K562 (cell line): ENCODE measurements around the gene OR11A1. TPM values are rescaled to one million over a fixed set of nuclear protein-coding genes. Genes with fewer than 3 reads are reported as not detected.

ENCODE experiments used
- ZNF384 ChIP-seq: IDR thresholded peaks from 2 replicates; pipeline ENCODE4 v1.6.1; 2012; ENCODE audit warnings: low read depth, low read length, improper control_type of control experiment
- polyA plus RNA-seq, 8 experiments: library from polyadenylated mRNA; depleted of rRNA in 4 of 8; stranded (reverse) in 5 of 8; unstranded in 3 of 8; fragments of >200 nt; fragmentation: Nextera tagmentation in 2 of 8; fragmentation: Illumina TruSeq in 1 of 8; extraction: Ambion mirVana in 2 of 8; extraction: Trizol in 1 of 8; gene quantifications; 2 replicates each; pipeline versions ENCODE4 v1.2.1 to v1.2.3, GENCODE V29; 2011 to 2014; ENCODE audit warnings: inconsistent platforms in 1 of 8, missing spikeins in 1 of 8
- total RNA-seq, 7 experiments: library from RNA; depleted of rRNA in 6 of 7; stranded (reverse); fragments of >200 nt in 6 of 7; fragmentation: Illumina TruSeq in 2 of 7; extraction: Trizol in 2 of 7; gene quantifications; 2 replicates each; pipeline versions ENCODE4 v1.2.1 to v1.2.3, GENCODE V29; 2011 to 2021; ENCODE audit warnings: low replicate concordance in 1 of 7

Gene OR11A1
- total and polyA plus RNA-seq, 9 of the 15 experiments (the other 6 are each of a cell fraction or from before 2014, with no cell fraction given): not detected

- TF ChIP-seq ZNF384: no peak
These were observed 80.9 kb downstream of the OR11A1 start (continued) for GRCh38 chr6:29376003-29376402.

Other genes with a start within 250 kb of the OR11A1 start
Only the 7 nearest of the 13 such genes appear.
- not detected in 2 replicates for gene OR5V1, start 88.2 kb downstream of the OR11A1 start, total RNA-seq (2014; rRNA removed)
- gene OR5V1, start 88.2 kb downstream of the OR11A1 start, total RNA-seq (2014; rRNA removed; fragmentation: Illumina TruSeq; extraction: Trizol): not detected in 2 replicates
- not detected in 2 replicates for gene OR5V1, start 88.2 kb downstream of the OR11A1 start, total RNA-seq (2015; rRNA removed; fragmentation: Illumina TruSeq; extraction: Trizol)
- gene OR5V1, start 88.2 kb downstream of the OR11A1 start, total RNA-seq (2021): not detected in 2 replicates
- gene OR5V1, start 88.2 kb downstream of the OR11A1 start, polyA plus RNA-seq (2011; rRNA removed): not detected in 2 replicates
- gene OR5V1, start 88.2 kb downstream of the OR11A1 start, polyA plus RNA-seq (2014; fragmentation: Illumina TruSeq; extraction: Trizol): not detected in 2 replicates
- not detected for gene OR5V1, start 88.2 kb downstream of the OR11A1 start, polyA plus RNA-seq (2014; fragmentation: Nextera tagmentation; extraction: Ambion mirVana)
- gene OR5V1, start 88.2 kb downstream of the OR11A1 start, polyA plus RNA-seq (2014; rRNA removed): not detected in 2 replicates
- not detected in 2 replicates for gene OR12D3, start 81.8 kb downstream of the OR11A1 start, total RNA-seq (2014; rRNA removed)
- not detected in 2 replicates for gene OR12D3, start 81.8 kb downstream of the OR11A1 start, total RNA-seq (2014; rRNA removed; fragmentation: Illumina TruSeq; extraction: Trizol)
- gene OR12D3, start 81.8 kb downstream of the OR11A1 start, total RNA-seq (2015; rRNA removed; fragmentation: Illumina TruSeq; extraction: Trizol): not detected in 2 replicates
- not detected in 2 replicates for gene OR12D3, start 81.8 kb downstream of the OR11A1 start, total RNA-seq (2021)
- gene OR12D3, start 81.8 kb downstream of the OR11A1 start, polyA plus RNA-seq (2011; rRNA removed): not detected in 2 replicates
- gene OR12D3, start 81.8 kb downstream of the OR11A1 start, polyA plus RNA-seq (2014; fragmentation: Illumina TruSeq; extraction: Trizol): not detected in 2 replicates
- not detected for gene OR12D3, start 81.8 kb downstream of the OR11A1 start, polyA plus RNA-seq (2014; fragmentation: Nextera tagmentation; extraction: Ambion mirVana)
- not detected in 2 replicates for gene OR12D3, start 81.8 kb downstream of the OR11A1 start, polyA plus RNA-seq (2014; rRNA removed)
- not detected in 2 replicates for gene OR12D2, start 61.4 kb downstream of the OR11A1 start, total RNA-seq (2014; rRNA removed)
- gene OR12D2, start 61.4 kb downstream of the OR11A1 start, total RNA-seq (2014; rRNA removed; fragmentation: Illumina TruSeq; extraction: Trizol): not detected in 2 replicates
- not detected in 2 replicates for gene OR12D2, start 61.4 kb downstream of the OR11A1 start, total RNA-seq (2015; rRNA removed; fragmentation: Illumina TruSeq; extraction: Trizol)
- not detected in 2 replicates for gene OR12D2, start 61.4 kb downstream of the OR11A1 start, total RNA-seq (2021)
- gene OR12D2, start 61.4 kb downstream of the OR11A1 start, polyA plus RNA-seq (2011; rRNA removed): not detected in 2 replicates
- not detected in 2 replicates for gene OR12D2, start 61.4 kb downstream of the OR11A1 start, polyA plus RNA-seq (2014; fragmentation: Illumina TruSeq; extraction: Trizol)
- not detected for gene OR12D2, start 61.4 kb downstream of the OR11A1 start, polyA plus RNA-seq (2014; fragmentation: Nextera tagmentation; extraction: Ambion mirVana)
- not detected in 2 replicates for gene OR12D2, start 61.4 kb downstream of the OR11A1 start, polyA plus RNA-seq (2014; rRNA removed)
- not detected in 2 replicates for gene OR12D1, start 42.1 kb downstream of the OR11A1 start, total RNA-seq (2014; rRNA removed)
- not detected in 2 replicates for gene OR12D1, start 42.1 kb downstream of the OR11A1 start, total RNA-seq (2014; rRNA removed; fragmentation: Illumina TruSeq; extraction: Trizol)
- gene OR12D1, start 42.1 kb downstream of the OR11A1 start, total RNA-seq (2015; rRNA removed; fragmentation: Illumina TruSeq; extraction: Trizol): not detected in 2 replicates
- not detected in 2 replicates for gene OR12D1, start 42.1 kb downstream of the OR11A1 start, total RNA-seq (2021)
- not detected in 2 replicates for gene OR12D1, start 42.1 kb downstream of the OR11A1 start, polyA plus RNA-seq (2011; rRNA removed)
- gene OR12D1, start 42.1 kb downstream of the OR11A1 start, polyA plus RNA-seq (2014; fragmentation: Illumina TruSeq; extraction: Trizol): not detected in 2 replicates
- not detected for gene OR12D1, start 42.1 kb downstream of the OR11A1 start, polyA plus RNA-seq (2014; fragmentation: Nextera tagmentation; extraction: Ambion mirVana)
- gene OR12D1, start 42.1 kb downstream of the OR11A1 start, polyA plus RNA-seq (2014; rRNA removed): not detected in 2 replicates
- gene OR10C1, start 17.8 kb downstream of the OR11A1 start, total RNA-seq (2014; rRNA removed): not detected in 2 replicates
- gene OR10C1, start 17.8 kb downstream of the OR11A1 start, total RNA-seq (2014; rRNA removed; fragmentation: Illumina TruSeq; extraction: Trizol): not detected in 2 replicates
- gene OR10C1, start 17.8 kb downstream of the OR11A1 start, total RNA-seq (2015; rRNA removed; fragmentation: Illumina TruSeq; extraction: Trizol): not detected in 2 replicates
- not detected in 2 replicates for gene OR10C1, start 17.8 kb downstream of the OR11A1 start, total RNA-seq (2021)
- not detected in 2 replicates for gene OR10C1, start 17.8 kb downstream of the OR11A1 start, polyA plus RNA-seq (2011; rRNA removed)
- gene OR10C1, start 17.8 kb downstream of the OR11A1 start, polyA plus RNA-seq (2014; fragmentation: Illumina TruSeq; extraction: Trizol): not detected in 2 replicates
- gene OR10C1, start 17.8 kb downstream of the OR11A1 start, polyA plus RNA-seq (2014; fragmentation: Nextera tagmentation; extraction: Ambion mirVana): not detected
- gene OR10C1, start 17.8 kb downstream of the OR11A1 start, polyA plus RNA-seq (2014; rRNA removed): not detected in 2 replicates
- gene OR2H1, start 84 bp upstream of the OR11A1 start, total RNA-seq (2014; rRNA removed): not detected in 2 replicates
- gene OR2H1, start 84 bp upstream of the OR11A1 start, total RNA-seq (2014; rRNA removed; fragmentation: Illumina TruSeq; extraction: Trizol): not detected in 2 replicates
- not detected in 2 replicates for gene OR2H1, start 84 bp upstream of the OR11A1 start, total RNA-seq (2015; rRNA removed; fragmentation: Illumina TruSeq; extraction: Trizol)
- not detected in 2 replicates for gene OR2H1, start 84 bp upstream of the OR11A1 start, total RNA-seq (2021)
- gene OR2H1, start 84 bp upstream of the OR11A1 start, polyA plus RNA-seq (2011; rRNA removed): not detected in 2 replicates
- gene OR2H1, start 84 bp upstream of the OR11A1 start, polyA plus RNA-seq (2014; fragmentation: Illumina TruSeq; extraction: Trizol): not detected in 2 replicates
- not detected for gene OR2H1, start 84 bp upstream of the OR11A1 start, polyA plus RNA-seq (2014; fragmentation: Nextera tagmentation; extraction: Ambion mirVana)
- gene OR2H1, start 84 bp upstream of the OR11A1 start, polyA plus RNA-seq (2014; rRNA removed): not detected in 2 replicates
- gene MAS1L, start 30.9 kb upstream of the OR11A1 start, total RNA-seq (2014; rRNA removed): not detected in 2 replicates
- gene MAS1L, start 30.9 kb upstream of the OR11A1 start, total RNA-seq (2014; rRNA removed; fragmentation: Illumina TruSeq; extraction: Trizol): not detected in 2 replicates
- not detected in 2 replicates for gene MAS1L, start 30.9 kb upstream of the OR11A1 start, total RNA-seq (2015; rRNA removed; fragmentation: Illumina TruSeq; extraction: Trizol)
- not detected in 2 replicates for gene MAS1L, start 30.9 kb upstream of the OR11A1 start, total RNA-seq (2021)
- gene MAS1L, start 30.9 kb upstream of the OR11A1 start, polyA plus RNA-seq (2011; rRNA removed): not detected in 2 replicates
- not detected in 2 replicates for gene MAS1L, start 30.9 kb upstream of the OR11A1 start, polyA plus RNA-seq (2014; fragmentation: Illumina TruSeq; extraction: Trizol)
- not detected for gene MAS1L, start 30.9 kb upstream of the OR11A1 start, polyA plus RNA-seq (2014; fragmentation: Nextera tagmentation; extraction: Ambion mirVana)
- gene MAS1L, start 30.9 kb upstream of the OR11A1 start, polyA plus RNA-seq (2014; rRNA removed): not detected in 2 replicates